HG03558 (cell line): ENCODE data around the gene UBE3D.

Source experiments
- ATAC-seq: cut with Tn5 transposase; IDR thresholded peaks from one replicate; pipeline ENCODE4 v1.9.1; 2021; ENCODE audit warnings: moderate number of reproducible peaks; ENCODE audit not compliant: unreplicated experiment; ENCODE audit errors: extremely low read depth

UBE3D gene, protein sequence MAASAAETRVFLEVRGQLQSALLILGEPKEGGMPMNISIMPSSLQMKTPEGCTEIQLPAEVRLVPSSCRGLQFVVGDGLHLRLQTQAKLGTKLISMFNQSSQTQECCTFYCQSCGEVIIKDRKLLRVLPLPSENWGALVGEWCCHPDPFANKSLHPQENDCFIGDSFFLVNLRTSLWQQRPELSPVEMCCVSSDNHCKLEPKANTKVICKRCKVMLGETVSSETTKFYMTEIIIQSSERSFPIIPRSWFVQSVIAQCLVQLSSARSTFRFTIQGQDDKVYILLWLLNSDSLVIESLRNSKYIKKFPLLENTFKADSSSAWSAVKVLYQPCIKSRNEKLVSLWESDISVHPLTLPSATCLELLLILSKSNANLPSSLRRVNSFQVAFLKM

DNA sequence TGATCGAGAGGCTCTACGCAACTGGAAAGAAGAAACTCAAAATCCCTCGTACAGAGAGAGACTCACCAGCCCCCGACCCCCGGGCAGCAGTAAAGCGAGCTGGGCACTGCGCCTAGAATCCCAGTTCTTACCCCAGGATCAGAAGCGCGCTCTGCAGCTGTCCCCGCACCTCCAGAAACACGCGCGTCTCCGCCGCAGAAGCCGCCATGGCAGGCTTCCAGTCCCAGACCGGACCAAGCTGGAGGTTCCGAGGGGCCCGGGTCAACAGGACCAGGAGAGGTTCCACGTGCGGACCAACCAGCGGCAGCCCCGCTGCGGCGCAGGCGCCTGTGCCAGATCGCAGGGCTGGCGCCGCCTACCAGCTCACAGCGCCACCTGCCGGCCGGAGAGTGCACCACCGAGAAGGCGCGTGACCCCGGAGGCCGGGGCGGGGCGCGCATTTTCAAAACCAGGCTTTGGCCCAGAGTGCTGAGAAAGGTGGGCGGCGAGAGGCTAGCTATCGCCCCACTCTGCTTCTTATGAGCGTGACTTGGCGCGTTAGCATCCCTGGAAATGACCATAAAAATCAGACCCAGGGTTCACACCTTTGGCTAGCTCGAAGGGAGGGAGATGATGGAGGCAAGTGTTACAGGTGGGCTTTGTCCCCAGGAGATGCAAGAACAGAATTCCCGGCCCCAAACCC lies at the start of gene UBE3D:
Gene UBE3D, minus strand, starts transcription at position 331 of the 682 bp plus-strand sequence. Its CDS starts 123 bp downstream, at position 208.
- peak; percentile 48 for ATAC-seq

DNA sequence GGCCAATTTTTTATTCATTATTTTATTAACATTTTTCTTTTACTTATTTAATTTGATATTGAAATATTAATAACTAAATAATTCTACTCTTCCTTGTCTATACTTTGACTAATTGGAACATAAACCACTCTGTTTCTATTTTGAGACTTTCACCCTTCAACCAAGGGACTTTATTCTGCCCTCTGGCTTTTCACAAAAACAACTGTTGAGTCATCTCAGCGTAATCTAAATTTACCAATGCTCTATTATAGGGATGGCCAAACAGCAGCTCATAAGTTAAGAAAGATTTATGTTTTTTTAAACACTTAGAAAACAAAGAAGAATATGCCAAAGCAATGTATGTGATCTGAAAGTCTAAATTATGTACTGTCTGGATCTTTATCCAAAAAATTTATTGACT lies 48.5 kb upstream of the UBE3D start:
- no peak for ATAC-seq

DNA sequence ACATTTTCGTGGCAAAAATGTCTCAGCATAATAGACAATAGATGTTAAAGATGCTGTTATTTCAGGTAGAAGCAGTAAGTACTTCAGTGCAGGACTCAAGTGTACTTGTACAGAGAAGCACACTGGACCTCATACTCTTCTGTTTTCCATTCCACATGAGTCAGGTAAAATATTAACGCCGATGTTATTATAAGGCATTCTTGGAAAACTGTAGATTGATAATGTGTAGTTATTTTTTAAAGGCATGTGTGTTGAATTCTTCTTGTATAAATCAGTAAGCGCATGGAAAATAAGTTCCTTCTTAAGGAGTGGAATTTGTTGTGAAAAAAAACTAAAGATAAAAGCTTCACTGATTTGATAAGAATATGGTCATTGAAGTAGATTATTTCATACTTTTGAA lies 47.6 kb upstream of the UBE3D start:
- no peak for ATAC-seq

DNA sequence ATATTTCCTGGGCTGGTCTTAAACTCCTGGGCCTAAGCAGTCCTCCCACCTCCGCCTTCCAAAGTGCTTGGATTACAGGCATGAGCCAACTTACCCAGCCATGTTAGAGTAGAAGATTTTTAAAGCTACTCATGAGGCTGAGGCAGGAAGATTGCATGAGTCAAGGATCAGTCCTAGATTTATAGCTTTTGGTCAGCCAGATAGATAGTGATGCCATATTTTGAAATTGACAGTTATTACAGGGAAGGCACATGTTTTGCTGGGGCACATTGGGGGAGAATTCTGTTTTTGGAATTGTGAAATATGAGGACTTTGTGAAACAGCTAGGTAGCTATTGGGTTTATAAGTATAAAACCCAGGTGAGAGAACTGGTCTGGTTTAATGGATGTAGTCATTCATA lies 42.7 kb upstream of the UBE3D start:
- no peak for ATAC-seq

GRCh38 chr6:83098589-83098988 lies 32.9 kb upstream of the UBE3D start:
- ATAC-seq: no peak

DNA sequence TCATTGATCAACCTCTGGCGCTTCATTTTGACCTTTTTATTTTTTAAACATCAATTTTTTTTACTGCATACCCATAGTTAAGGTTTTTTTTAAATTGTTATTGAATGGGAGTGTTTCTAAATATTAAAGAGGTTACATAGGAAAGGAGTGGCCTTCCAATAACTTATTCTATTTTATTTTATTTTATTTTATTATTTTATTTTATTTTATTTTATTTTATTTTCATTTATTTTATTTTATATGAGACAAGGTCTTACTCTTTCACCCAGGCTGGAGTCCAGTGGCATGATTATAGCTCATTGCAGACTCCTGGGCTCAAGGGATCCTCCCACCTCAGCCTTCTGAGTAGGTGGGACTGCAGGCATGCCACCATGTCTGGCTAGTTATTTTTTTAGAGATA lies 32.0 kb upstream of the UBE3D start:
- ATAC-seq: no peak

DNA sequence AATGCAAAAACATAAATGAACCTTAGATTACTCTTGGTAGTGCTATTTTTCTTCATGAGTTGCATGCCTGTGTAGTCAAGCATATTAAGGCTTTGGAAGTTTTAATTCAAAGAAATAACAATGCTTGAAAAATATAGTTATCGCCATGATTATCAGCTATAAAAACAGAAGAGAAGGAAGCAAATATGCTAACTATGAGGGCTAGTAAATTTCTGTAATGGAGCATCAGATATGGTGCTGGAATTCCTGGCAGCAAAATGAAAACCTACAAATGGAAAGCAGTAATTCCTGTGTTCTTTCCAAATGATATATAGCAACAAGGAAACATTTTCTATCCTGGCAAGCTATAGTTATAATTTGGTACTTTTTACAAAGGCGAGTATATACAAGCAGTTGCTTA lies 31.6 kb upstream of the UBE3D start:
- ATAC-seq: no peak

GRCh38 chr6:83096791-83097190 lies 31.1 kb upstream of the UBE3D start:
- no peak for ATAC-seq

GRCh38 chr6:83092756-83093399 lies 27.2 kb upstream of the UBE3D start:
- no peak for ATAC-seq

- ATAC-seq: peak; percentile 99
Measured at GRCh38 chr6:83086751-83087150, 21.1 kb upstream of the UBE3D start.

DNA sequence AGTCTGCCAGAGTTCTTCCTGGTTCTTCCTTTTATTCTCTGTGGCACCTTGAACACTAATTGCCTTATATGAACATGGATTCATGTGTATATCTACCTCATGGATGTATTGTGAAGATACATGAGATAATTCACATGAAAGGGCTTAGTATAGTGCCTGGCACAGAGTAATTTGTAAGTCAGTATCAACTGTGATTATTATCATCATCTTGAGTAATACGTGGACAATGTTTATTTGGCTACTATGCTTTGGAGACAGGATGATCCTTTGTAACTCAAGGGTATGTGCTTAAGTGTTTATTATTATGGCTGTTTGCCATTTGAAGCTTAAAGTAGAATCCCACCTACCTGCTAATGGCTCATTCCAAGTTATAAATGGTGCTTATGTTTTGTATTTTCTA lies 17.8 kb upstream of the UBE3D start:
- no peak for ATAC-seq

- ATAC-seq: no peak
Measured at GRCh38 chr6:83073615-83074014, 8.0 kb upstream of the UBE3D start.

GRCh38 chr6:83072726-83073125 lies 7.1 kb upstream of the UBE3D start:
- no peak for ATAC-seq

DNA sequence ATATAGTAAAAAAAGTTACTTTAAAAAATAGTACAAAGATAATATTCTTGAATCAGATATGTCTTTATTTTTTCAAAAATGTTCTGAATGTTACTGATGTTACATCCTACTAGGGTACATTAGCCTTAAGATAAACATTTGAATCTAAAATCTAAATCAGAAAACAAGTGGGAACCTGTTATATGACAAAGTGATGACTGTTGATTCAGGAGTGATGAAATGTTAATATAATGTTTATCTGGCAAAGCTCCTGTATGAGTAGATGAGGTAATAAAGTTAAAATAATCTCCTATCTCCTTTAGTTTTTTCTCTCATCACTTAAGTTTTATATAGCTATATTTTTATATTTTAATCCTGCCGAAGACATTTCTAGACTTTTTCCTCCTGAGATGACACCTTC lies 6.1 kb upstream of the UBE3D start:
- no peak for ATAC-seq

- ATAC-seq: peak; percentile 51
Measured at GRCh38 chr6:83071023-83071422, 5.4 kb upstream of the UBE3D start.

GRCh38 chr6:83069633-83070032 lies 4.0 kb upstream of the UBE3D start:
- no peak for ATAC-seq

- no peak for ATAC-seq
Measured at GRCh38 chr6:83068616-83069015, 3.0 kb upstream of the UBE3D start.

DNA sequence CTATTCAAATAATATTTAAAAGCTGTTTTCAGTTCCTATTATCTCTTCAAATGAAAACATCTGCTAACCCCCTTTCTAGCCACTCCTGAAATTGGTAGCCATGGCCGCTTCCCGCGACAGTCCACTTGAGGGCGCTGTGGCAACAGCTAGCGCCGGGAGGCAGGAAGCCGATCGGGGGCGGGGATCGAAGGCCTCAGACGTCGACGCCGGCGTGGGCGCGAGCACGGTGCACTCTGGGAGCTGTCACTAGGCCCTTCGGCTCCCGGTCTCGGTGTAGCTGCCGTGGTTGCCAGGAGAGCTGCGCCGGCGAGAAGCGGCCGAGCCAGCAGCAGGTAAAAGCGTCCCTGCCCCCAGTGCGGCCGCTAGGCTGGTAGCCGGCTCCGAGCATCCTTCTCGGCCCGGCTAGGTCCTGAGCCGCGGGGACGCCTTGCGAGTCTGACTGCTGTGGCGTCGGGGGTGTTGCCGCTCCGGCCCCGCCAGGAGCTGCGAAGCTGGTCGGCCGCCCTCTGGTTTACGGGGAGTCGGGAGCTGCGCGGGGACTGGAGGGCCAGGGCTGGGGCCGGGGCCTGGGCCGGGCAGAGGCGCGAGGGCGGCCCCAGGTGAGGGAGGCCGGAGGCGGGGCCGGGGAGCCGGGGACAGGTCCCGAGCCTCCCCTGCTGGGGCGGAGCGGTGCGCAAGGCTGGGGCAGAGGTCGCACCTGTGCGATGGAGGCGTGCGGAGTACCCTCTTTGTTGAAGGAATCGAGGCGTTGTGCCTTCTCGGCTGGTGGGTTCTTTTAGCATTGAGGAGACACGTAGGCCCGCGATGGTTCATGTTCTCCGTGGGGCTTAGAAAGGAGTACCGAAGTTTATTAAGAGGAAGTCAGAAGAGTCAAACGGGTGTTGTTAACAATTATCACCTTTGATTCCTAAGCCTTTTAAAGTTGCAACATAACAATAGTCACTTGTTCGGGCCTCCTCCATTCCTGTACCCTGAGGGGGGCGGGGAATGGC lies 2.1 kb upstream of the UBE3D start, which contains the start of gene DOP1A:
Gene DOP1A, plus strand, starts transcription at position 224 of the 992 bp plus-strand sequence. CDS start 29,307 bp downstream, outside the sequence.
- ATAC-seq: peak; percentile 73

GRCh38 chr6:83062225-83062624 lies 3.4 kb downstream of the UBE3D start:
- ATAC-seq: no peak

GRCh38 chr6:83061190-83061589 lies 4.5 kb downstream of the UBE3D start:
- ATAC-seq: no peak
